Left ventricle myocardium superior (tissue), 1 donor: ENCODE measurements around the gene GPRASP1. TPM values are rescaled to one million over a fixed set of nuclear protein-coding genes. Genes with fewer than 3 reads are reported as not detected.
"Not testable (repeated sequence)": the region's sequence is repeated elsewhere in the genome, so short reads cannot be mapped to it uniquely, and the experiment has no call there.

Experiments
- ATAC-seq: fragments of 200-7000 bp; cut with Tn5 transposase; one replicate; pipeline ENCODE4 v1.9.1; 2020; ENCODE audit warnings: mild to moderate bottlenecking, moderate library complexity
- DNase-seq: peaks from one replicate; pipeline ENCODE4 v3.0.0-alpha.2; 2020
- intact Hi-C: fragments of 100-400 bp; cut with micrococcal nuclease; formaldehyde crosslinking; loops from one replicate; pipeline ENCODE4 v1.11.0; 2022
- long read RNA-seq: library from polyadenylated mRNA; unstranded; transcript quantifications from one replicate; pipeline ENCODE4 v2.0.0, GENCODE V29; 2021
- total RNA-seq: library from RNA; stranded (reverse); fragmentation: NEBNext Ultra II Directional; extraction: Animal tissue kit (Norgen Biotek cat#: 25700); gene quantifications from one replicate; pipeline ENCODE4 v1.2.1, GENCODE V29; 2021
- donor health status: DM: no; HTN: yes; CAD: no; lungs with severe emphysema.

GPRASP1 gene, protein sequence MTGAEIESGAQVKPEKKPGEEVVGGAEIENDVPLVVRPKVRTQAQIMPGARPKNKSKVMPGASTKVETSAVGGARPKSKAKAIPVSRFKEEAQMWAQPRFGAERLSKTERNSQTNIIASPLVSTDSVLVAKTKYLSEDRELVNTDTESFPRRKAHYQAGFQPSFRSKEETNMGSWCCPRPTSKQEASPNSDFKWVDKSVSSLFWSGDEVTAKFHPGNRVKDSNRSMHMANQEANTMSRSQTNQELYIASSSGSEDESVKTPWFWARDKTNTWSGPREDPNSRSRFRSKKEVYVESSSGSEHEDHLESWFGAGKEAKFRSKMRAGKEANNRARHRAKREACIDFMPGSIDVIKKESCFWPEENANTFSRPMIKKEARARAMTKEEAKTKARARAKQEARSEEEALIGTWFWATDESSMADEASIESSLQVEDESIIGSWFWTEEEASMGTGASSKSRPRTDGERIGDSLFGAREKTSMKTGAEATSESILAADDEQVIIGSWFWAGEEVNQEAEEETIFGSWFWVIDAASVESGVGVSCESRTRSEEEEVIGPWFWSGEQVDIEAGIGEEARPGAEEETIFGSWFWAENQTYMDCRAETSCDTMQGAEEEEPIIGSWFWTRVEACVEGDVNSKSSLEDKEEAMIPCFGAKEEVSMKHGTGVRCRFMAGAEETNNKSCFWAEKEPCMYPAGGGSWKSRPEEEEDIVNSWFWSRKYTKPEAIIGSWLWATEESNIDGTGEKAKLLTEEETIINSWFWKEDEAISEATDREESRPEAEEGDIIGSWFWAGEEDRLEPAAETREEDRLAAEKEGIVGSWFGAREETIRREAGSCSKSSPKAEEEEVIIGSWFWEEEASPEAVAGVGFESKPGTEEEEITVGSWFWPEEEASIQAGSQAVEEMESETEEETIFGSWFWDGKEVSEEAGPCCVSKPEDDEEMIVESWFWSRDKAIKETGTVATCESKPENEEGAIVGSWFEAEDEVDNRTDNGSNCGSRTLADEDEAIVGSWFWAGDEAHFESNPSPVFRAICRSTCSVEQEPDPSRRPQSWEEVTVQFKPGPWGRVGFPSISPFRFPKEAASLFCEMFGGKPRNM (N-terminal part only)
- 4.6 TPM for total RNA-seq
- long read RNA-seq, full-length matches to known transcripts = 3 of 9 reads
- long read RNA-seq, partial matches to known transcripts = 4 of 9 reads
- long read RNA-seq, other reads (novel, unspliced or antisense) = 2 of 9 reads

DNA sequence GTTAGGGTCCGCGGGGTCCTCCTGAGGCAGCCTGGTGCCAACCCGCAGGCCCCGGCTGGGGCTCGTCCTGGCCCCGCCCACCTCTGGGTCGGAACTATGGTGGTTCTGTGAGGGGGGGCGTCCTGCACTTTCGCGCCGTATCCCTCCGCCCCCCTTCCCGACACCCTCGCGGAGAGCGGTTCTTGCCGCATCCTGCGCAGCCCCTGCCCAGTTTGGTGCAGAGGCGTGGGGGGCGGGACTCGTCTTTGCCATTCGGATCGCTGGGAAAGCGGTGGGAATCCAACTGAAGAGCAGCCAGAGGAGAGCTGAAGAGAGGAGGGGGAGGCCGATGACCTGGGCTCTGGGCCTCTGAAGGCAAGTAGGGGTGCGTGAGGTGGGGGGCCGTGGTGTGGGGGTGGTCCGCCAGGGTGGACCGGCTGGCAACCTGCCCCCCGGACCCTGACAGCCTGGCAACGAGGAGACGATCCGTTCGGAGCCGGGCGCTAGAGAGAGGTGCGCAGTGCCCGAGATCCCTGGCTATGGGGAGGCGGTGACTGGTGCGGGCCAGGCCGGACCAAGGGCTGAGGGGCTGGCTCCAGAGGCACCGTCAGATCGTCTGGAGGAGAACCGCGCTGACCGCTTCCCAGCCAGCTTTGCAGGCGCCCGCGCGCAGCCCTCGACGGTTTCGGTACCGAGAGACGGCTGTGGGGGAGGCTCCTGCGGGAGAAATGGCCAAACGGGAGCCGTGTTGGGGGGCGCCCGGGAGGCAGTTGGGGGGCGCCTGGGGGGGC, at the start of gene GPRASP1:
TSS of gene GPRASP1 (plus strand) at position 242 of the 770 bp plus-strand sequence. CDS start 2,431 bp downstream, outside the sequence.
- intact Hi-C loops = no loop called here
- peak; percentile 77 for DNase-seq
- ATAC-seq = peak; percentile 90

GRCh38 chrX:102604327-102604726, 47.0 kb upstream of the GPRASP1 start:
- no peak for DNase-seq
- intact Hi-C loops = no loop called here
- ATAC-seq = no peak

GRCh38 chrX:102606115-102606514, 45.2 kb upstream of the GPRASP1 start:
- no peak for ATAC-seq
- no peak for DNase-seq
- intact Hi-C loops = no loop called here

- ATAC-seq = no peak
- intact Hi-C loops = no loop called here
- DNase-seq = no peak
Observed at GRCh38 chrX:102610905-102611304, 40.4 kb upstream of the GPRASP1 start.

DNA sequence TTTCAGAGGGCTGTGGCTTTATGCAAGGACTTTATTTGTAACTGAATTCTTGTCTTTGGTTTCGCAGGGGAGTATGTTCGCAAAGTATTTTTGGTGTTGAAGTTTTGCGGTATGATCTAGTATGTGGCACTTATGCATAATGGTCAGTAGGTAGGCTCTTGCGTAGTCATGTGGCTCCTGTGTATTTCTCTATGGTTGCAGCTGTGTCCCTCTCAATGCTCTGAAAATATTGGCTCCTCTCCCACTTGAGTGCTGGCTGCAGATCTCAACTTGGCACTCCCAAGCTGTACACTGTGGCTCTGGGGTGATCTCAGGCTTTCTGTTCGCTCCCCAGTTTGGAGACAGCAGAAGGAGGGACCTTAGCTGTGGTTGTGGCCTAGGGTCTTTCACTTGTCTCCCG, 27.2 kb upstream of the GPRASP1 start:
- no peak for DNase-seq
- intact Hi-C loops = no loop called here
- peak; percentile 92 for ATAC-seq

DNA sequence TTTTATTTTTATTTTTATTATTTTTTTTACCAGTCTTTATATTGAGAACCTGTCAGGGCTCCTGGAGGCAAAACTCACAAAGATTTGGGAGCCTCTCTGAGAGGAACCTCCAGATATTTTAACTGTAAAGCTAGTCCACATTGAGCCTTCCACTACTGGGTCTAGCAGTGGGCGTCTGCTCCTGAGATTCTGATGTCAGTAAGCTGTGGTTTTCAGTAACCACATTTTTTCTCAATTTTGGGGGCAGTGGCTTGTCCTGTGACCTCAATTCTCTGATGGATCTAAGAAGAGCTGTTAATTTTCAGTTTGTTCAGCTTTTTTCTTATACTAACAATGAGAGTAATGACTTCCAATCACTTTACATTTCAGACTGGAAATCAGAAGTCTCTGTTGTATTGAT, 23.6 kb upstream of the GPRASP1 start:
- intact Hi-C loops = no loop called here
- DNase-seq = no peak
- no peak for ATAC-seq

DNA sequence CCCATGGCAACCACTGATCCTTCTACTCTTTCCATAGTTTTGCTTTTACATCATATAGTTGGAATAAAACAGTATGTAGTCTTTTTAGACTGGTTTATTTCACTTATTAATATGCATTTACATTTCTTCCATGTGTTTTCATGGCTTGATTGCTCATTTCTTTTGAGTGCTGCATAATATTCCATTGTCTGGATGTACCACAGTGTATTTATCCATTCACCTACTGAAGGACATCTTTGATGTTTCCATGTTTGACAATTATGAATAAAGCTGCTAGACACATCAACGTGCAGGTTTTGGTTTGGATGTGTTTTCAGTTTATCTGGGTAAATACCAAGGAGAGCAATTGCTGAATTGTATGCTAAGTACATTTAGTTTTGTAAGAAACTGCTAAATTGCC, 13.7 kb upstream of the GPRASP1 start:
- ATAC-seq = no peak
- intact Hi-C loops = no loop called here
- DNase-seq = no peak

GRCh38 chrX:102650903-102651241, 411 bp upstream of the GPRASP1 start:
- ATAC-seq (peak; percentile 43), DNase-seq (no peak)
- intact Hi-C loops = no loop called here

DNA sequence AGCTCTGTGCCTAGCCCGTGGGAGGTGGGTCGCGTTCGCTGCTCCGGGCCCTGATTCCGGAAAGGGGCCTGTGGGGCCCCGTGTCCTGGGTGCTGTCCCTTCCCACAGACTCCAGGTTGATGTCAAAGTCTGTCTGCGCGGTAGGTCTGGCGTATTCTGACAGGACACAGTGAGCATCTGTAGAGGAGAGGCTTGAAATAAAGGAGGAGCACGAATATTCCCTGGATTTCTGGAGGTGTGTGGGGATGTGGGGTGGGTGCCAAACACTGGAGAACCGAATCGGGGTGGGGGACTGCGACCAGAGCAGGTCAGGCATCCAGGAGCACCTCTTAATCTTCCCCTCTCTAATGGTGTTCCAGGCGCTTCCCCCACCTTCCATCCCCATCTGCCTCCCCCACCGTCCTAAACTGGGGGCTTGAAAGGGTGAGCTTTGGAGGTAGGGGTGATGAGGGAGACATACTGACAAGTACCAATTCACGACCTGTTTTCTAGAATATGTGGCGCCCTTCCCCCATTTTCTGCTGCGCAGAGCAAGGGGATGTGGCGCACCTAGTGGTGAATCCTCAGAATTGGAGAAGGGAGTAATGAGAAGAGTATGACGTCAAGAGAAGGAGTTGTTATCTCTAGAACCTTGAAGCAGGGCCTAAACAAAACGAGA, 877 bp downstream of the GPRASP1 start:
- peak; percentile 29 for DNase-seq
- peak; percentile 75 for ATAC-seq
- intact Hi-C loops = no loop called here

- ATAC-seq = no peak
- intact Hi-C loops = no loop called here
Observed at GRCh38 chrX:102654696-102655095, 3.4 kb downstream of the GPRASP1 start.

GRCh38 chrX:102658556-102658955, 7.3 kb downstream of the GPRASP1 start:
- no peak for ATAC-seq
- intact Hi-C loops = no loop called here

More at GRCh38 chrX:102654696-102655095, 3.4 kb downstream of the GPRASP1 start:
- DNase-seq = peak; percentile 41

DNA sequence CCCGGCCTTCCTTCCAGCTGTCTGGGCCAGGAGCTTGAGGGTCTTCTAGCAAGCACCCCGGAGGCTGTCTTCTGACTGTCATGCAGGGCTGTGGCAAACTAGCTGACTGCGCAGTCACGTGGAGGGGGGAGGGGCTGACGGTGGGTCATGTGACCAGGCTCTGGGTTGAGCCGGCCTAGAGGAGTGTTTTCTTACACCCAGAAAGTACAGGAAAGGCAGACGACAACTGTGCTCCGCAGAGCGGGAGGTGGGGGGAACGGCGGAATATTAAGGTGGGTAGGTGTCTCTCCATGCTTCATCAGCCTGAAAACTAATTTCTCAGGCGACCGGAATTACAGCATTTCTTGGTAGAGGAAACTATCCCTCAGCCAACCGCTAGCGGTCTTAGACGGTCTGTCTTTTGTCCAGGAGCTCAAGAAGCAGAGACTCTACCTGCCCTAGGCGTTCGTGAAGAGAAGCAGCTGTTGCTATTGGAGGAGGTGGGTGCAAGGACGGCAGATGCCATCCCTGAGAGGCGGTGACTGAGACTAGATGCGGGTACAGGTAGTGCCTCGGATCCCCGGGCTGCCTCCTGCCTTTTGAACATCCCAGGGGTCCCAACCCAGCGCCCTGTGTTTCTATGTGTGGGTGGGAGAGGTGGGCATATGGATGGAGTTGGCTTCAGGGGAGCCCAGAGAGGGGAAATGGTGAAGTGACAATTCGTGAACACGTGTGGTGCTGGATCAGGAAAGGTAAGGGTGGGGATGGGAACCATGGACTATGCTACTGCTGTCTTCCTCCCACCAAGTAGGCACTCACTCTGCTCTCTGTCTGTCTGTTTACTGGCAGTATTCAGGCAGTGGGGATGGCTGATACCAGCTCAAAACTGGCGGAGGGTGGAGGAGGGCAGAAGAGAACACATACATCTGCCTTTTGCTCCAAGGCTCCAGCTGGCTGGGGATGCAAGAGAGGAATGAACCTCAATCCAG, 8.8 kb downstream of the GPRASP1 start:
- intact Hi-C loops = no loop called here
- ATAC-seq = peak; percentile 99

More at GRCh38 chrX:102658556-102658955, 7.3 kb downstream of the GPRASP1 start:
- no peak for DNase-seq

DNA sequence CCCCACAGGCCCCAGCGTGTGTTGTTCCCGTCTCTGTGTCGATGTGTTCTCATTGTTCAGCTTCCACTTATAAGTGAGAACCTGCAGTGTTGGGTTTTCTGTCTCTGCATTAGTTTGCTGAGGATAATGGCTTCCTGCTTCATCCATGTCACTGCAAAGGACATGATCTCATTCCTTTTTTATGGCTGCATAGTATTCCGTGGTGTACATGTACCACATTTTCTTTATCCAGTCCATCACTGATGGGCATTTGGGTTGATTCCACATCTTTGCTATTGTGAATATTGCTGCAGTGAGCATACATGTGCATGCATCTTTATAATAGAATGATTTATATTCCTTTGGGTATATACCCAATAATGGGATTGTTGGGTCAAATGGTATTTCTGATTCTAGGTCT, 12.5 kb downstream of the GPRASP1 start:
- ATAC-seq, intact Hi-C loops, DNase-seq: not testable (repeated sequence)

More for the DNA sequence above, 8.8 kb downstream of the GPRASP1 start:
- DNase-seq = peak; percentile 90

GRCh38 chrX:102667034-102667433, 15.8 kb downstream of the GPRASP1 start:
- not testable (repeated sequence) for ATAC-seq

DNA sequence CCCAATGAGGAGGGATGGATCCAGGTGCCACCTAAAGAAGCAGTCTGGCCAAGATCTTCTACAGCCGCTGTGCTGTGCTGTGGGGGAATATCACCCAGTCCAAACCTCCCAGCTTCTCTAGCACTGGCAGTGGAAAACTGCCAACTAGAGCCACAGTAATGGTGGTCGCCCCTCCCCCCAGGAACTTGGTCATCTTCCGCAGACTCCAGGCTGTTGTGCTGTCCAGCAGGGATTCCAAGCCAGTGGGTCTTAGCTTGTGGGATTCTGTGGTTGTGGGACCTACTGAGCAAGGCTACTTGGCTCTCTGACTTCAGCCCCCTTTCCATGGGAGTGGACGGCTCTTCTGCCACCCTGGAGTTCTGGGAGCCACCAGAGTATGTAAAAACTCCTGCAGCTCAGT, 18.2 kb downstream of the GPRASP1 start:
- DNase-seq (no peak), ATAC-seq (no peak)
- intact Hi-C loops = no loop called here

More at GRCh38 chrX:102667034-102667433, 15.8 kb downstream of the GPRASP1 start:
- DNase-seq, intact Hi-C loops: not testable (repeated sequence)

GRCh38 chrX:102672856-102673255, 21.6 kb downstream of the GPRASP1 start:
- intact Hi-C loops = no loop called here
- peak; percentile 40 for ATAC-seq
- DNase-seq = no peak

DNA sequence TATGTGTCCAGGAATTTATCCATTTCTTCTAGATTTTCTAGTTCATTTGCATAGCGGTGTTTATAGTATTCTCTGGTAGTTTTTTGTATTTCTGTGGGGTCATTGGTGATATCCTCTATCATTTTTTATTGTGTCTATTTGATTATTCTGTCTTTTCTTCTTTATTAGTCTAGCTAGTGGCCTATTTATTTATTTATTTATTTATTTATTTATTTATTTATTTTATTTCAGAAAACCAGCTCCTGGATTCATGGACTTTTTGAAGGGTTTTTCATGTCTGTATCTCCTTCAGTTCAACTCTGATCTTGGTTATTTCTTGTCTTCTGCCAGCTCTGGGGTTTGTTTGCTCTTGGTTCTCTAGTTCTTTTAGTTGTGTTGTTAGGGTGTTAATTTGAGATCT, 26.2 kb downstream of the GPRASP1 start:
- DNase-seq, ATAC-seq, intact Hi-C loops: not testable (repeated sequence)
